IPS DF 19.7 (cell line): ENCODE measurements around the gene CCNT2.
"Not testable (repeated sequence)": the region's sequence is repeated elsewhere in the genome, so short reads cannot be mapped to it uniquely, and the experiment has no call there.

Experiments used
- DNase-seq: peaks from one replicate; pipeline ENCODE4 v3.0.0-alpha.2; 2013; ENCODE audit warnings: low read depth, low spot score

The CCNT2 gene

DNA sequence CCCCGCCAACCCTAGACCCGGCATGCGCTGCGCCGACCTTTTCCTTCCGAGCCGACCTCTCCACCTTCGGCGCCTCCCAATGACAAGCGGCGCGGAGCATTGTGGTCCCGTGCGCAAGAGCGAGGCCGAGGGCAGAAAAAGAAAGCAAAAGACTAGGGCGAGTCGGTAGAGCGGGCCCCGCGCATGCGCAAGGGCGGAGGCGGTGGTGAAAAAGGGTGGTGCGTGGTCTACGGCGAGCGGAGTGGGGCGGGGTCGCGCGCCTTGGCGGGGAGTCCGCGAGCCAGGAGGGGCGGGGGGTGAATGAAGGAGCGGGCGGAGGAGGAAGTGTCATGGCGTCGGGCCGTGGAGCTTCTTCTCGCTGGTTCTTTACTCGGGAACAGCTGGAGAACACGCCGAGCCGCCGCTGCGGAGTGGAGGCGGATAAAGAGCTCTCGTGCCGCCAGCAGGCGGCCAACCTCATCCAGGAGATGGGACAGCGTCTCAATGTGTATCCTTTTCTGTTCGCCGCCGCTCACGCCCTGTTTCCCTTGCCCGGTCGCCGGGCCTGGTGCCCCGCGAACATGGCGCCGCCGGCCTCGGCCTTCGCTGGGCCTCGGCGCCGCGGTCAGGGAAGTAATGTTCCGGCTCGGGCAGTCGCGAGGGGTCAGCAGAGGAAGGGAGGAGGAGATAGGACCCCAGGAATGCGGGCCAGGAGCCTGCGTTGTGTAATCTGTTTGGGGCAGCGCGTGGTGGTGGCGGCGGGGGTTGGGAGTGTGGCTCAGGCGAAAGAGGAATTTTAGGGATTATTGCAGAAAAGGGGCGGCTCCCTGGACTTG lies at the start of gene CCNT2:
Gene CCNT2, plus strand, starts transcription at position 297 of the 815 bp plus-strand sequence. Its CDS starts 33 bp downstream, at position 330.
- DNase-seq: peak; percentile 92

- no peak for DNase-seq
These were observed 48.5 kb upstream of the CCNT2 start for GRCh38 chr2:134869946-134870736.

DNA sequence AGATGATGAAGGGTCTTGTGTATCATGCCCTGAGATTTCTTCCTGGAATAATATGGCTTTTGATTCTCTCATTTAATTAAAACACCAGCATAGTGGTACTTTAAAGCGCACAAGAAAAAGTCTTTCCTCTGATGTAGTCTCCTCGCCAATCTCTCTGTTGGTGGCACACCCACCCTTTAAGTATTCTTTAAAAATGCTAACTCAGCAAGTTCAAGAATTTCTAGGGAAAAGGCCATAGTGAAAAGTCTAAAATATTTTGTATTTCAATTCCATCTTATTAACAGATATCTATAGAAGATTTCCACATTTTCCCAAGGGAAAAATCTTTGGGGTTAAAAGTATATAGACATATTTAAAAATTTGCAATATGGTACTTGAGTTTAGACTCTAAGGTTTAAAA lies 45.5 kb upstream of the CCNT2 start:
- no peak for DNase-seq

DNA sequence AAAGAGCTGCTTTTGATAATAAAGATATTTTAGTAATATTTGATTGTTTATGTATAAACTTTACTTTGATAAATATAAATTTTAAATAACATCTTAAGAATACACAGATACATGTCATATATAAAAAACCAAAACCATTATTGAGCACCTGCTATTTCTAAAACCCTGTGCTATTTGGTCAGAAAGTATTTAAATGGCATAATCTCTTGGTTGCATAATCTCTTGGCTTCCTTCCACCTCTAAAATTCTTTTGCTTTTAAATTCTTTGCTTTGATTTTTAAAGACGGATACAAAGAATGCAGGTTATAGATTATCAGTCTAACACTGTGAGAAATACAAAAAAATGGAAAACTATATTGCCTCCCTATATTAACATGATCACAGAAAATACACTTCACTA lies 43.3 kb upstream of the CCNT2 start:
- no peak for DNase-seq

DNA sequence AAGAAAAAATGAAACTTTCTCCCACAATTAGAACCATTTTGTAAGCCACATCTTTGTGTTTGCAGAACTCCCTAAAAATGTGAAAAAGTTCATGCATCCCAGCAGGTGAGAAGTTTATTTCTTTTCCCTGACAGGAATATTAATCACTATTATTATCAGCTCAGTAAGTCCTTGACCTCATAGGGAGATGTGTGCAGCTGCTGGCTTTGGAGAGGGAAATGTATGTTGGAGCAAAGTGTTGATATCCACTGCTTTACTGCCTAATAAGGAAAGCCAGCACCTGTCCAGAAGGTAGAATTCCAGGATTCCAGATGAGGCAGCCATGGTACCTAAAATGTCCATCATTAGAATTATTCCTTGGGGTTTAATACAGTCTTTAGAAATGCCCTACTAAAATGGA lies 35.8 kb upstream of the CCNT2 start:
- no peak for DNase-seq

DNA sequence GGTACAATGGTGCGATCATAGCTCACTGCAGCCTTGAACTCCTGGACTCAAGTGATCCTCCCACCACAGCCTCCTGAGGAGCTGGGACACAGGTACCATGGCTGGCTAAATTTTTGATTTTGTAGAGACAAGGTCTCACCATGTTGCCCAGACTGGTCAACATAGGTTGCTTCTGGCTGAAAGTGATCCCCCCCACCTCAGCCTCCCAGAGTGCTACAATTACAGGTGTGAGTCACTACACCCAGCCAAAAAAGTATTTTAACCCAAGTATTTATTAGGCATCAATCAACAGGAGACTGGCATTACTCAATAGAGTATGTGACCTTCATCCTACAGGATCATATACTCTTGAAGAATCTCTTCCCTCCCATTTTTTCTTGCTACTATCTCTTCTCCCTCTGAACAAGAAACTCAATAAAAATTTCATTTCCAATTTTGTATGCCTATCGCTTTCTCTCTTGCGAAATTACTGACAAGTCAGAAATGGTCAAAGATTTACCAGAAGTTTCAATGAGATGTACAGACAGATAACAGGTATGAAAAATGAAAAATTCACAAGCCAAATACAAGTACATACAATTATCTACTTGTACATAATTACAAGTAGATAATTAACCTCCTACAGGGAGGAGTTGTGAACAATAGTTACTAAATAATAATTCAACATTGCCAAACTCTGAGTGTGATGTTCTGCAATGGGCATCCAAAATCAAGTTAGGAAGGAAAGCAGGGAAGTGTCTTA lies 34.9 kb upstream of the CCNT2 start:
- DNase-seq: no peak

DNA sequence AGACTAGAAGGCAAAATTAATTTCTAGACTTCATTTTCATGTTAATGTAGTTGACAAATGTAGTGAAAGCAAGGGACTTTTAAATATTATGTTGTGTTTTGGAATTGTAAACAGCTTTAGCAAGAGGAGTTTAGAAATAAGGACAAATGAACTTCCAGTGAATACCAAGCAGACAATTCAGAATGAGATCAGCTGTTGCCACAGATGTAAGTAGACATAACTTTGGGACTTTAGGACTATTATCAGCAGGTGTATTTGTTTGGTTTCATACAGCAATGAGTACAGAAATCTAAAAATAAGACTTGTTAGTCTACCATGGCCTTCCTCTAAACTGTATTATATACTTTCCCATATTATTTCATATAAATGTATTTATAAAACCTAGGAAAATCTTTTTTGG lies 34.2 kb upstream of the CCNT2 start:
- no peak for DNase-seq

DNA sequence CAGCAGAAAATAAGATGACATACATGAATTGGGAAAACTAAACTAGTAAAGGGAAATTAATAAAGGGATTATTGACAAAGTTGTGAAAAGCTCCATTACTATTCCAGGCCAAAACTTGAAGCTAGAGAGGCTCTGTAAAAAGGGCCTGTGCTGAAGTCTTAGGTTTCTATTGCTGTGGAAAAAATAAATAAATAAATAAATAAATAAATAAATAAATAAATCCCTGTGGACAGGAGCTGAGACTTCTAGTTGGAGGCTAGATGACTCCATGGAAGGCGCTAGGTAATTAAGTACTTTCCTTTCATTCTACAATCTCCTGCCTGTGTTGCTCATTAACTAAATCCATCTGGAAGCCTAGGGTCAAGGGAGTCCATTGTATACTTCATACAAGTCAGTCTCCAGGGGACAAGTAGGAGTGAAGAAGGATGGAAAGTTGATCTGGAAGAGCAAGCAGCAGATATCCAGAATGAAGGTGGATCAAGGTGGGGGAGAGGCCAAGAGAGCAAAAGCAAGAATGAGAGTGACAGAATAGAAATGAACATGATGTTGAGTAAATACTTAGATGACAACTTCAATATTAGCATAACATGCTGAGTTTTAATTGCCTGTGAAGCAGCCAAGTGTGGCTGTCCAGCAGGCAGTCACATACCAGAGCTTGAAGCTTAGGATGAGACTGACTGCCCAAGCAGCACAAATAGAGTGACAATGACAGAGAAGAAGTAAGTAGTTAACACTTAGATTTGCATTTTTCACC lies 26.2 kb upstream of the CCNT2 start:
- DNase-seq: no peak

GRCh38 chr2:134897932-134898331 lies 20.7 kb upstream of the CCNT2 start:
- no peak for DNase-seq

DNA sequence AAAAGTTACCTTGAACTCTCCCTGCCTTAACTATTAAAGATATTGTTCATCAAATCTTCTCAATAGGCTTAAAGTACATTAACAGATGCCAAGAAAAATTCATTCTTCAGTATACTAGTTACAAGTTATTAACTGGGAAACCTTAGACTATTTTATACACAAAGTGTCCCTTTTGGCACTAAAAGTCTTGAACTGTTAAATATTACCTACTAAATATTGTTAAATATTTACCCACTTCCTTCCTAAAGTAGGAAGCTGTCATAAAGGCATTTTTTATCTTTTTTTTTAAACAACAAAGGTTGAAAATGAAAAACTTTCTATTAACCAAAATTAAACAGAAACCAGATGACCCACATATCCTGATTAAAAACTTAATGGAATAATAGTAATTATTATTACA lies 19.4 kb upstream of the CCNT2 start:
- no peak for DNase-seq

DNA sequence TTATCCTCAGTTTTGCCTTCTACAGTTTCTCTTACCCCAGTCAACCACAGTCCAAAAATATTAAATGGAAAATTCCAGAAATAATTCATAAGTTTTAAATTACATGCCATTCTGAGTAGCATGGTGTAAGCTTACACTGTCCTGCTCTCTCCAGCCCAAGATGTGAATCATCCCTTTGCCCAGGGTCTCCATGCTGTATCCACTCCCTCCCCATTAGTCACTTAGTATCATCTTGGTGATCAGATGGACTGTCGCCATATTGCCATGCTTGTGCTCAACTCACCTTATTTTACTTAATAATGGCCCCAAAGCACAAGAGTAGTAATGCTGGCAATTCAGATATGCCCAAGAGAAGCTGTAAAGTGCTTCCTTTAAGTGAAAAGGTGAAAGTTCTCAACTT lies 18.5 kb upstream of the CCNT2 start:
- no peak for DNase-seq

GRCh38 chr2:134903701-134904100 lies 14.9 kb upstream of the CCNT2 start:
- not testable (repeated sequence) for DNase-seq

- DNase-seq: no peak
These were observed 13.5 kb upstream of the CCNT2 start for GRCh38 chr2:134905168-134905567.

- DNase-seq: no peak
These were observed 11.9 kb upstream of the CCNT2 start for GRCh38 chr2:134906726-134907125.

GRCh38 chr2:134907441-134908116 lies 11.0 kb upstream of the CCNT2 start:
- not testable (repeated sequence) for DNase-seq

DNA sequence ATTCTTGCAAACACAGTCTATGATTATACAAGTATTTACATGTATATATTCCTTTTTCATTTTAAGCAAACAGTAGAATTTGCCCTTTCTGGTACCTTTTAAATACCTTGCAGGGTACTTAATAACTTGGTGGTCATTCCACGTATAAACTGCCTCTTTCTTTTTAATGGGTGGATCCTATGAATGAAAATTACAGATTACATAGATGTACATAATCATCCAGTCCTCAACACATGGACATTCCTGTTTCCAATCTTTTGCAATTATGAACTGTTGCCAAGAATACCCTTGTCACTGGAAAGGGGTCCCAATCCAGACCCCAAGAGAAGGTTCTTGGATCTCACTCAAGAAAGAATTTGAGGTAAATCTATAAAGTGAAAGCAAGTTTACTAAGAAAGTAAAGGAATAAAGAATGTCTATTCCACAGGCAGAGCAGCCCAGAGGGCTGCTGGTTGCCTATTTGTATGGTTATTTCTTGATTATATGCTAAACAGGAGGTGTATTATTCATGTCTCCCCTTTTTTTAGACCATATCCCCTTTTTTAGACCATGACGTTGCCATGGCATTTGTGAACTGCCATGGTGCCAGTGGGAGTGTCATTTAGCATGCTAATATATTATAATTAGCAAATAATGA lies 7.7 kb upstream of the CCNT2 start:
- DNase-seq: no peak

DNA sequence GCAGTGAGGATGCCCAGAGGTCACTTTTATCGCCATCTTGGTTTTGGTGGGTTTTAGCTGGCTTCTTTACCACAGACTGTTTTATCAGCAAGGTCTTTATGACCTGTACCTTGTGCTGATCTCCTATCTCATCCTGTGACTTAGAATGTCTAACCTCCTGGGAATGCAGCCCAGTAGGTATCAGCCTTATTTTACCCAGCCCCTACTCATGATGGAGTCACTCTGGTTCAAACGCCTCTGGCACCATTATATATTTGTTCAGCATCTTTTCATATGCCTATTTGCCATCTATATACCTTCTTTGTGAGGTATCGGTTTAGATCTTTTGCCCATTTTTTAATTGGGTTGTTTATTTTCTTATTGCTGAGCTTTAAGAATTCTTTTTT lies 7.2 kb upstream of the CCNT2 start:
- DNase-seq: no peak

- no peak for DNase-seq
These were observed 6.3 kb upstream of the CCNT2 start for GRCh38 chr2:134912361-134912760.

DNA sequence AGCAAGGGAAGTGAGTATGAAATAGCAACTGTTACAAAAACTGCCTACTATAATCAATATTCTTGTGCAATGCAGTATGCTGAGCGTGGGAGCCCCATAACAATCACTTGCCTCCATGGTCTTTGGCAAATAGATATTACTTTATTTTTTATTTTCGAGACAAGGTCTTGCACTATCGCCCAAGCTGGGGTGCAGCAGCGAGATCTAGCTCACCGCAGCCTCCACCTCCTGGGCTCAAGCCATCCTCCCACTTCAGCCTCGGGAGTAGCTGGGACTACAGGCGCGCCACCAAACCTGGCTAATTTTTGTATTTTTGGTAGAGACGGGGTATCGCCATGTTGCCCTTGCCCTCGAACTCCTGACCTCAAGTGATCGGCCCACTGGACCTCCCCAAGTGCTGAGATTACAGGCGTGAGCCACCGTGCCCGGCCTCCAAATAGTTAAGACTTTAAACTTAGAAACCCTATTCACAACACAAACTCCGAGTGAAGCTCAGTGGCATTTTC lies 1.2 kb upstream of the CCNT2 start:
- no peak for DNase-seq

GRCh38 chr2:134917888-134918525 lies 615 bp upstream of the CCNT2 start:
- DNase-seq: peak; percentile 54
